ENCODE results near the gene SETX.
"Not testable (repeated sequence)": the region's sequence is repeated elsewhere in the genome, so short reads cannot be mapped to it uniquely, and the experiment has no call there.

SETX gene

GRCh38 chr9:132354637-132355355 lies at the start of gene SETX:
SETX (minus strand) TSS chr9:132354986; CDS start chr9:132349428, 5,558 bp downstream.
- peak; percentile 36 to 99 (median 95) for DNase-seq

- DNase-seq: no peak
Observed at GRCh38 chr9:132404228-132404881, 49.6 kb upstream of the SETX start.

- DNase-seq: no peak
Observed at GRCh38 chr9:132401824-132402223, 47.0 kb upstream of the SETX start.

- DNase-seq: no peak
Observed at GRCh38 chr9:132395560-132395959, 40.8 kb upstream of the SETX start.

- DNase-seq: no peak
Observed at GRCh38 chr9:132391449-132391848, 36.7 kb upstream of the SETX start.

- DNase-seq: no peak
Observed at GRCh38 chr9:132390966-132391365, 36.2 kb upstream of the SETX start.

GRCh38 chr9:132387133-132387532 lies 32.3 kb upstream of the SETX start:
- DNase-seq: no peak

GRCh38 chr9:132384376-132384775 lies 29.6 kb upstream of the SETX start:
- no peak for DNase-seq

GRCh38 chr9:132383462-132383883 lies 28.7 kb upstream of the SETX start:
- no peak for DNase-seq

- no peak for DNase-seq
Observed at GRCh38 chr9:132381966-132382541, 27.3 kb upstream of the SETX start.

GRCh38 chr9:132378416-132378815 lies 23.6 kb upstream of the SETX start:
- not testable (repeated sequence) for DNase-seq

- DNase-seq: not testable (repeated sequence)
Observed at GRCh38 chr9:132377769-132378168, 23.0 kb upstream of the SETX start.

- DNase-seq: peak in 31 of 51 donors; percentile 1 to 55 (median 21)
Observed at GRCh38 chr9:132372177-132373095, 17.6 kb upstream of the SETX start.

GRCh38 chr9:132370592-132370991 lies 15.8 kb upstream of the SETX start:
- no peak for DNase-seq

GRCh38 chr9:132369421-132369820 lies 14.6 kb upstream of the SETX start:
- no peak for DNase-seq

- no peak for DNase-seq
Observed at GRCh38 chr9:132367613-132368313, 13.0 kb upstream of the SETX start.

GRCh38 chr9:132366481-132366880 lies 11.7 kb upstream of the SETX start:
- no peak for DNase-seq

GRCh38 chr9:132365986-132366385 lies 11.2 kb upstream of the SETX start:
- no peak for DNase-seq

- DNase-seq: no peak
Observed at GRCh38 chr9:132364068-132364467, 9.3 kb upstream of the SETX start.

GRCh38 chr9:132357764-132358163 lies 3.0 kb upstream of the SETX start:
- no peak for DNase-seq

- no peak for DNase-seq
Observed at GRCh38 chr9:132356324-132356924, 1.6 kb upstream of the SETX start.
